Testis (tissue), 3 donors: Measurements from ENCODE around the gene SARS2. TPM values are rescaled to one million over a fixed set of nuclear protein-coding genes. Genes with fewer than 3 reads are reported as not detected.
"Not testable (repeated sequence)": the region's sequence is repeated elsewhere in the genome, so short reads cannot be mapped to it uniquely, and the experiment has no call there.

Source experiments
- DNase-seq: peaks from one replicate; pipeline ENCODE4 v3.0.0-alpha.2; 2019
- H3K27ac ChIP-seq, 2 donors: fragments of 200-600 bp; sonication (generic); one replicate each; pipeline ENCODE4 v1.5.1; 2019
- H3K27me3 ChIP-seq: fragments of 200-600 bp; sonication (generic); one replicate; pipeline ENCODE4 v1.5.1; 2019
- H3K36me3 ChIP-seq: fragments of 200-600 bp; sonication (generic); one replicate; pipeline ENCODE4 v1.5.1; 2017; ENCODE audit warnings: low read depth; ENCODE audit errors: missing control alignments
- H3K4me1 ChIP-seq: fragments of 200-600 bp; sonication (generic); one replicate; pipeline ENCODE4 v1.5.1; 2019
- H3K4me3 ChIP-seq, 2 donors: fragments of 200-600 bp; sonication (generic); one replicate each; pipeline ENCODE4 v1.5.1; 2017 to 2019
- H3K9me3 ChIP-seq: fragments of 200-600 bp; sonication (generic); one replicate; pipeline ENCODE4 v1.5.1; 2017
- POLR2A ChIP-seq: fragments of 450-650 bp; IDR thresholded peaks from one replicate; pipeline ENCODE4 v1.6.1; 2017; ENCODE audit warnings: antibody characterized with exemption, mild to moderate bottlenecking, moderate library complexity
- WGBS, 2 donors: methylation state at CpG; one replicate each; pipeline ENCODE4 v1.1.5; 2018; 5-methylcytosine and 5-hydroxymethylcytosine counted together
- intact Hi-C: fragments of 100-400 bp; cut with DNase I; formaldehyde crosslinking; loops from one replicate; pipeline ENCODE4 v1.15.1; 2023; ENCODE audit warnings: low total_unique reads
- polyA plus RNA-seq: library from polyadenylated mRNA; stranded (reverse); fragments of 350-450 nt; fragmentation: Illumina TruSeq; extraction: RNeasy Lipid Tissue Mini Kit (QIAGEN cat#74804); gene quantifications from one replicate; pipeline ENCODE4 v1.2.3, GENCODE V29; 2014; ENCODE audit warnings: low read depth, low replicate concordance; ENCODE audit not compliant: insufficient read depth
- total RNA-seq, 2 donors: library from RNA; depleted of rRNA; stranded (reverse); fragments of >200 nt; gene quantifications; one replicate each; pipeline ENCODE4 v1.2.3, GENCODE V29; 2016
- TF ChIP-seq, protein P1 (sequence below), 3 experiments: fragments of 450-650 bp in 2 of 3; fragments of 200-600 bp in 1 of 3; sonication (generic) in 1 of 3; IDR thresholded peaks; one replicate each; pipeline ENCODE4 v1.5.1; 2016 to 2019; ENCODE audit warnings: antibody characterized with exemption in 3 of 3, mild to moderate bottlenecking in 2 of 3, moderate library complexity in 1 of 3

SARS2 gene
- total and polyA plus RNA-seq, 3 donors from 2014 or later, result 33.5 to 68.0 (median 55.3) TPM

DNA sequence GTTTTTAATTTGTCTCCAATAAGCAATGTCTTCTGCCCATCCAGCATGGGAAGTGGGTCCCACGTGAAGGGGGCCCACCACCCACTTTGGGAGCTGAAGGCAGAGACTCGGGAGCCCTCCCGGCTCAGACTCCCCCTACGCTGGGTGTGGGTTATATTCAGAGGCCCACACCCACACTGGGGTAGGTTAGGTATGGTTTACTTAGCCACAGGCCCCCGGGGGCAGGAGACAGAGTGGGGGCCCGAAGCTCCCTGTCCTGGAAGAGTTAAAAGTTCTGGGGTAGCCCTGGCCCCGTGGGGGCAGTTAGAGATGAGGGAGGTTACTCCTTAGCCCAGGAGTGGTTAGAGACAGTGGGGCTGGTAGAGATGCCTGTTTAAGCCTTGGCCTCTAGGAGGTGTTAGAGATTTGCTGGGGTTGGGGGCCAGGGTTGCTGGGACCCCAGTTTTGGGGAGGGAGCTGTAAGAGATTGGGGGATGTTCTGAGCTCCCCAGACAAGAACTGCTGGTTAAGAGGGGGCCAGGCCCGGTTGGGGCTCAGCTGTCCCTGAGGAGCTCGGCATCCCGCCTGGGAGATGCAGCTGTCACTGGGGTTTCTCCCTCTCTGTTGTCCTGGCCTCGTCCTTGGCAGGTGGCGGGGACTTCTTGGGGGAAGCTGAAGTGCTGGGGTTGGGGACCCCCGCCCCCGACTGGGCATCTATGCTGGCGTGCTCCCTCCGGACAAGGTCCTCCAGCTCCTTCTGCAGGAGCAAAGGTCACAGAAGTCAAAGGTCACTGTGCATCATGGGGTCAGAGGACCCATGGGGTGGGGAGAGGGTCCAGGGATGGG, 51.8 kb downstream of the SARS2 start:
- Histone ChIP-seq H3K36me3 (no peaks in the 10 kb centered on the region), H3K4me1 (no peaks in the 10 kb centered on the region), H3K9me3 (no peaks in the 10 kb centered on the region), H3K4me3 (no peak overlapping the region), H3K27ac (no peak overlapping the region), H3K27me3 (no peaks in the 10 kb centered on the region)
- TF ChIP-seq POLR2A, result no peak
- TF ChIP-seq, protein P1, sequence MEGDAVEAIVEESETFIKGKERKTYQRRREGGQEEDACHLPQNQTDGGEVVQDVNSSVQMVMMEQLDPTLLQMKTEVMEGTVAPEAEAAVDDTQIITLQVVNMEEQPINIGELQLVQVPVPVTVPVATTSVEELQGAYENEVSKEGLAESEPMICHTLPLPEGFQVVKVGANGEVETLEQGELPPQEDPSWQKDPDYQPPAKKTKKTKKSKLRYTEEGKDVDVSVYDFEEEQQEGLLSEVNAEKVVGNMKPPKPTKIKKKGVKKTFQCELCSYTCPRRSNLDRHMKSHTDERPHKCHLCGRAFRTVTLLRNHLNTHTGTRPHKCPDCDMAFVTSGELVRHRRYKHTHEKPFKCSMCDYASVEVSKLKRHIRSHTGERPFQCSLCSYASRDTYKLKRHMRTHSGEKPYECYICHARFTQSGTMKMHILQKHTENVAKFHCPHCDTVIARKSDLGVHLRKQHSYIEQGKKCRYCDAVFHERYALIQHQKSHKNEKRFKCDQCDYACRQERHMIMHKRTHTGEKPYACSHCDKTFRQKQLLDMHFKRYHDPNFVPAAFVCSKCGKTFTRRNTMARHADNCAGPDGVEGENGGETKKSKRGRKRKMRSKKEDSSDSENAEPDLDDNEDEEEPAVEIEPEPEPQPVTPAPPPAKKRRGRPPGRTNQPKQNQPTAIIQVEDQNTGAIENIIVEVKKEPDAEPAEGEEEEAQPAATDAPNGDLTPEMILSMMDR (IDR thresholded peaks at IDR 0.05), result no peak
- DNase-seq, result no peak
- 79 to 80% methylated on average over 14 to 16 of the region's 16 CpGs for WGBS, 2 donors
- intact Hi-C loops, result no loop called here

DNA sequence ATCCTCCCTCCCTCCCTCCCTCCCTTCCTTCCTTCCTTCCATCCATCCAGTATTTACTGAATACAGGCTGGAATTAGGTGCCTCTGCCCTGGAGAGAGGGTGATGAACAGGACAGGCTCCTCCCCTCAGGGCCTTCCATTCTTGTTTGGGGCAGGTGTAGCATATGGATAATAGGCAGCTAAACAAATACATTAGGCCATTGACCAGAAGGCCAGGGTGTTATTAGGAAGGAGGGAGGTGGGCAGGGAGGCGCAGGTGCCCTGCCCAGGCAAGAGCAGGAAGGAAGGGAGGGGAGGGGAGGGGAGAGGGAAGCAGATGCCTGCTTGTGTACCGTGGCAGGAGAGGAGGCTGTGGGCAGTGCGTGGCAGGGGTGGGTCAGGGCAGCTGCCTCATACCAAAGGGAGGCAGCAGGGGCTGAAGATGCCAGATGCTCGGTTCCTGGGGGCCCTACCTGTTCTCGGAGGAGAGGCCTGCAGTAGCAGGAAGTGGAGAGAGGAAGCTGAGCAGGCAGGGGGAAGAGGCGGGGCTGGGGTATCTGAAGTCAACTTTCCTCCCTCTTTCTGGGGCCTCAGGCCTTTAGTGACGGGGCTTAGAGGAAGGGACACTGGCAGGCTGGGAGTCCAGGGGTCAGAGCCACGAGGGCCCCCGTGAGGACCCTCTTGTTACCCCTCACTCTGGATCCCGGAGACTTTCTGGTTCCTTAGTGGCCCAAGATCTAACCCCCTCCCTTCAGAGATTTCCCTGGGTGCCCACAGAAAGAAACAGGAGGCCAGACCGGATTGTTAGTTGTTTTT, 52.6 kb downstream of the SARS2 start, which contains the start of gene RINL:
RINL (minus strand) TSS at position 495 of the 794 bp plus-strand sequence. CDS start 1,533 bp downstream, outside the sequence.
- H3K27ac ChIP-seq, result no peak within 1 kb of the TSS
- no peak for DNase-seq
- H3K9me3 ChIP-seq, result no peaks in the 10 kb centered on the region
- no peaks in the 10 kb centered on the region for H3K4me1 ChIP-seq
- WGBS, 2 donors, result 57 to 60% methylated on average over 10 to 11 of the region's 11 CpGs
- no peaks in the 10 kb centered on the region for H3K36me3 ChIP-seq
- TF ChIP-seq, protein P1 (IDR thresholded peaks at IDR 0.05), result no peak
- TF ChIP-seq POLR2A, result no peak
- H3K4me3 ChIP-seq, result no peak within 1 kb of the TSS
- intact Hi-C loops, result no loop called here
- no peaks in the 10 kb centered on the region for H3K27me3 ChIP-seq

DNA sequence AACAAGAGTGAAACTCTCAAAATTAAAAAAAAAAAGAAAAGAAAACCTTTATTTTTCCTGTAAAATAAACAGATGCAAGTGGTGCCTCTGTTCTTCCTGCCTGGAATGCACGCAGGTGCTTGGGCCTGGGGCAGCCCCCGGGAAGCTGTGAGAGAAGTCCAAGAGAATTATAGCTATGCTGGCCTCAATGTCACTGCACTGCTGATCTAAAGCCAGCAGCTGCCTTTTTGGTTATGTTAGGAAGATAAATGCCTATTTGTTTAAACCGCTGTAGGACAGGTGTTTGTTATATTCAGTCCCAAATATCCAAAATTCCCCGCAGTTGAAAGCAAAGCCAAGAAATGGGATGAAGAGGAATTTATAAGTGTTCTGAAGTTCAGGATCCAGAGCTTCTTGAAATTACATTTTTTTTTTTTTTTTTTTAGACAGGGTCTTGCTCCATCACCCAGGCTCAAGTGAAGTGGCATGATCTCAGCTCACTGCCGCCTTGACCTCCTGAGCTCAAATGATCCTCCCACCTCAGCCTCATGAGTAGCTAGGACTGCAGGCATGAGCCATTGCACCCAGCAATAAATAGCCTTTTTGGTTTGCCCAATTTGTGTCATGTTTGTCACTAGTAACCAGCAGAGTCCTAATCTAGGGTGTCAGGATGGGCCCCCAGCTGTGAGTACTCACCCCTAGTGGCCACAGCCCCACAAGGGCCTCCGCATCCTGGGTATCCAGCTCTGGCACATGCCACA, 54.7 kb downstream of the SARS2 start:
- no peaks in the 10 kb centered on the region for H3K4me1 ChIP-seq
- no peaks in the 10 kb centered on the region for H3K36me3 ChIP-seq
- no peak for TF ChIP-seq POLR2A
- TF ChIP-seq, protein P1 (IDR thresholded peaks at IDR 0.05), result no peak
- H3K4me3 ChIP-seq, result no peak overlapping the region
- 78 to 84% methylated on average over 6 of the region's 6 CpGs for WGBS, 2 donors
- intact Hi-C loops, result no loop called here
- no peak for DNase-seq
- no peak overlapping the region for H3K27ac ChIP-seq
- no peaks in the 10 kb centered on the region for H3K9me3 ChIP-seq
- H3K27me3 ChIP-seq, result no peaks in the 10 kb centered on the region

DNA sequence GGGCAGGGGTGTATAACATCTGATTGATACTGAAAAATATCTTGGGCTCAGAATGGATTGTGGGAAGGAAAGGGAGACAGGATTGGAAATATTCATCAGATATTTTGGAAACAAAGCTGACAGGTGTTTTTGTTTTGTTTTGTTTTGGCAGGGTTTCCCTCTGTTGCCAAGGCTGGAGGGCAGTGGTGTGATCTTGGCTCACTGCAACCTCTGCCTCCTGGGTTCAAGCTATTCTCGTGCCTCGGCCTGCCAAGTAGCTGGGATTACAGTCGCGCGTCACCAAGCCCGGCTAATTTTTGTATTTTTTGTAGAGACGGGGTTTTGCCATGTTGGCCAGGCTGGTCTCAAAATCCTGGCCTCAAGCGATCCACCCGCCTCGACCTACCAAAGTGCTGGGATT, 57.2 kb downstream of the SARS2 start:
- 92 to 94% methylated on average over 10 of the region's 10 CpGs for WGBS, 2 donors
- H3K27me3 ChIP-seq, H3K36me3 ChIP-seq, DNase-seq, H3K4me3 ChIP-seq, H3K9me3 ChIP-seq, H3K4me1 ChIP-seq, intact Hi-C loops, H3K27ac ChIP-seq: not testable (repeated sequence)

DNA sequence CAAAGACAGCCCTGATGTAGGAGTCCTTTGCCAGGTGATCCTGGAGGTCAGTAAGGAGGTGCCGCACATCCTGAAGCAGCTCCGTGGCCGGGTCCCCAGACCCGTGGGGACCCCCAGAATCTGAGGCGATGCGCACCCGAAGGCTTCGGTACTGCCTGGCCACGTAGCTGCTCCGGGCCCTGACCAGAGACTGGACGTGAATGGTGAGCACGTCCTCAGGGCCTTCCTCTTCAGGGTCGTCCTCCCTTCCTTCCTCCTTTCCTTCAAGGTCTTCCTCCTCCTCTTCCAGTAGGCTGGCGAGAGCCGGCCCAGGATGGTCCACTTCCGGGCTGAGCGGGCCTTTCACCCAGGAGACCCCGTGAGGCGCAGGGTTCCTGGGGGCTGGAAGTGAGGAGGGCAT, 60.0 kb downstream of the SARS2 start:
- WGBS, 2 donors, result 56 to 64% methylated on average over 14 to 19 of the region's 19 CpGs
- DNase-seq, result no peak
- no peaks in the 10 kb centered on the region for H3K4me1 ChIP-seq
- no peaks in the 10 kb centered on the region for H3K9me3 ChIP-seq
- H3K36me3 ChIP-seq, result no peaks in the 10 kb centered on the region
- no peak overlapping the region for H3K27ac ChIP-seq
- H3K4me3 ChIP-seq, result peak overlapping the region in 1 of 2 donors; percentile 60
- TF ChIP-seq, protein P1 (IDR thresholded peaks at IDR 0.05), result no peak
- no peak for TF ChIP-seq POLR2A
- no peaks in the 10 kb centered on the region for H3K27me3 ChIP-seq
- intact Hi-C loops, result no loop called here
